Measurements from ENCODE around the gene USP40. TPM values are rescaled to one million over a fixed set of nuclear protein-coding genes. Genes with fewer than 3 reads are reported as not detected.
A peak's percentile ranks its signal among the peaks of the same experiment; 100 is the strongest.
"Not testable (repeated sequence)": the region's sequence is repeated elsewhere in the genome, so short reads cannot be mapped to it uniquely, and the experiment has no call there.

Gene USP40, protein sequence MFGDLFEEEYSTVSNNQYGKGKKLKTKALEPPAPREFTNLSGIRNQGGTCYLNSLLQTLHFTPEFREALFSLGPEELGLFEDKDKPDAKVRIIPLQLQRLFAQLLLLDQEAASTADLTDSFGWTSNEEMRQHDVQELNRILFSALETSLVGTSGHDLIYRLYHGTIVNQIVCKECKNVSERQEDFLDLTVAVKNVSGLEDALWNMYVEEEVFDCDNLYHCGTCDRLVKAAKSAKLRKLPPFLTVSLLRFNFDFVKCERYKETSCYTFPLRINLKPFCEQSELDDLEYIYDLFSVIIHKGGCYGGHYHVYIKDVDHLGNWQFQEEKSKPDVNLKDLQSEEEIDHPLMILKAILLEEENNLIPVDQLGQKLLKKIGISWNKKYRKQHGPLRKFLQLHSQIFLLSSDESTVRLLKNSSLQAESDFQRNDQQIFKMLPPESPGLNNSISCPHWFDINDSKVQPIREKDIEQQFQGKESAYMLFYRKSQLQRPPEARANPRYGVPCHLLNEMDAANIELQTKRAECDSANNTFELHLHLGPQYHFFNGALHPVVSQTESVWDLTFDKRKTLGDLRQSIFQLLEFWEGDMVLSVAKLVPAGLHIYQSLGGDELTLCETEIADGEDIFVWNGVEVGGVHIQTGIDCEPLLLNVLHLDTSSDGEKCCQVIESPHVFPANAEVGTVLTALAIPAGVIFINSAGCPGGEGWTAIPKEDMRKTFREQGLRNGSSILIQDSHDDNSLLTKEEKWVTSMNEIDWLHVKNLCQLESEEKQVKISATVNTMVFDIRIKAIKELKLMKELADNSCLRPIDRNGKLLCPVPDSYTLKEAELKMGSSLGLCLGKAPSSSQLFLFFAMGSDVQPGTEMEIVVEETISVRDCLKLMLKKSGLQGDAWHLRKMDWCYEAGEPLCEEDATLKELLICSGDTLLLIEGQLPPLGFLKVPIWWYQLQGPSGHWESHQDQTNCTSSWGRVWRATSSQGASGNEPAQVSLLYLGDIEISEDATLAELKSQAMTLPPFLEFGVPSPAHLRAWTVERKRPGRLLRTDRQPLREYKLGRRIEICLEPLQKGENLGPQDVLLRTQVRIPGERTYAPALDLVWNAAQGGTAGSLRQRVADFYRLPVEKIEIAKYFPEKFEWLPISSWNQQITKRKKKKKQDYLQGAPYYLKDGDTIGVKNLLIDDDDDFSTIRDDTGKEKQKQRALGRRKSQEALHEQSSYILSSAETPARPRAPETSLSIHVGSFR
- total RNA-seq, result 29.3 and 41.9 TPM in 2 replicates

DNA sequence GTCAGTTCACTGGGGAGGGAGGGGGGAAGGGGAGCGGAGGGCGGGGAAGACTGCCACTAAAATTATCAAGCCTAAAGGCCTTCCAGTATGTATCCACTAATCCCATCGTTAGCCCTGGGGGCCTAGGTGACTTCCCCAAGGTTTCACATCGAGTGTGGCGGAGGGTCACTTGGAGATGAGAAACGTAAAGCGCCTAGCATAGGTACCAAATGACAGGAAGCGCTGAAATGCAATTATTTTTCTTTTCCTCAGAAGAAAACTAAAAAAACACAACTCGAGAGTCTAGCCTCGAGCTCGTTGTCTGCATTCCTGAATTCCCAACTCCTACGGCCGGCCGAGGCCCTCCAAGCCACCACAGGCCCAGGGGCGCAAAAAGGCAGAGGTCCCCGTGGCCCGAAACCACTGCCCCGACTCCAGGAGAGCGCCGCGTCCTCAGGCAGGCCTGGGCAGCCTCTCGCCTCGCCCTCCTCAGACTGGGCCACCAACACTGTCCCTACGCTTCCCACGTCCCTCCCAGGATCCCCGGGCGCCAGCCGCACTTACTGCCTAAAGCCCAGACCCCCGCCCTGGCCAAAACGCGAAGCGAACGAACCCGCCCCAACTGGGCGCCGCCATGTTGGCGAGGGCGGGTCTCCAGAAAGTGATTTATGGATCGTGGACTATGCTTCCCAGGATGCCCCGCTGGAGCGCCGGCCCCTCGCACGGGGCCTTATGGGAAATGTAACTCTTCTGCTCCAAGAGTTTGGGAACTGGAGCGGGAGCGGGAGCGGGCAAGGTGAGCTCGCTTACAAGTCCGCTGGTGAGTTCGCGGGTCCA is at the start of gene USP40:
TSS of gene USP40 (minus strand) at position 642 of the 816 bp plus-strand sequence. CDS start 1,228 bp downstream, outside the sequence.
- peak; percentile 85 for DNase-seq (ENCODE audit: low read depth)

DNA sequence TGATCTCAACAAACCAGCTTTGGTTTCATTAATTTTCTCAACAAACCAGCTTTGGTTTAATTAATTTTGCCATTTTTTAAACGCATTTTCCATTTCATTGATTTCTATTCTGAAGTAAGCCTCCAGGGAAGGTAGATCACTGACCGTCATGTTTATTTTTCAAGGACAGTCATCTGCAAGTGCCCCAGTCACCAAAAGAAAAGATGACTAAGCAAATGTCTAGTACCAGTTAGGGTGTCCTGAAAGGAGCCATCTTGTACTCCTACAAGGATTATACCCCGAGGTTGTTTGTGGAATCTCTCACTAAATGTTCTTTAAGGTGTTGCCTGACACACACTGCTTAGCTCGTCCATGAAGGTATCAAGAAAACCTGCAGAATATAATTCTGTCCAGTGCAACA is 44.7 kb upstream of the USP40 start:
- no peak for DNase-seq (ENCODE audit: low read depth)

DNA sequence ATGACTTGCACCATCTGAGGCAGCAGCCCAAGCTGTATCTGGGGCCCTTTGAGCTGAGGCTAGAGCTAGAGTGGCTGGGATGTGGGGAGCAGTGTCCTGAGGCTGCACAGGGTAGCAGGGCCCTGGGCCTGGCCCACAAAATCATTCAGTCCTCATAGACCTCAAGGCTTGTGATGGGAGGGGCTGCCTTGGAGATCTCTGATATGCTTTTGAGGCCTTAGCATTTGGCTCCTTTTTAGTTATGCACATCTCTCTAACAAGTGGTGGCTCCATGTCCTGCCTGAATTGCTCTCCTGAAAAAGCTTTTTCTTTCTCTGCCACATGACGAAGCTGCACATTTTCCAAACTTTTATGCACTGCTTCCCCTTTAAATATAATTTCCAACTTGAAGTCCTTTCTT is 39.1 kb upstream of the USP40 start:
- no peak for DNase-seq (ENCODE audit: low read depth)

DNA sequence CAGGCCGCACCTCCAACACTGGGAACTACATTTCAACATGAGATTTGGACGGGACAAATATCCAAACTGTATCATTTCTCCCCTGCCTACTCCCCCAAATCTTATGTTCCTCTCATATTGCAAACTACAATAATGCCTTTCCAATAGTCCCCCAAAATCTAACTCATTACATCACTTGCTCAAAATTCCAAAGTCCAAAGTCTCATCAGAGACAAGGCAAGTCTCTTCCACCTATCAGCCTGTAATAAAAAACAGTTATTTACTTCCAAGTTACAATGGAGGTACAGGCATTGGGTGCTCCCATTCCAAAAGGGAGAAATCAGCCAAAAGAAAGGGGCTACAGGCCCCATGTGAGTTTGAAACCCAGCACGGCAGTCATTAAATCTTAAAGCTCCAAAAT is 38.2 kb upstream of the USP40 start:
- DNase-seq (ENCODE audit: low read depth), result no peak

DNA sequence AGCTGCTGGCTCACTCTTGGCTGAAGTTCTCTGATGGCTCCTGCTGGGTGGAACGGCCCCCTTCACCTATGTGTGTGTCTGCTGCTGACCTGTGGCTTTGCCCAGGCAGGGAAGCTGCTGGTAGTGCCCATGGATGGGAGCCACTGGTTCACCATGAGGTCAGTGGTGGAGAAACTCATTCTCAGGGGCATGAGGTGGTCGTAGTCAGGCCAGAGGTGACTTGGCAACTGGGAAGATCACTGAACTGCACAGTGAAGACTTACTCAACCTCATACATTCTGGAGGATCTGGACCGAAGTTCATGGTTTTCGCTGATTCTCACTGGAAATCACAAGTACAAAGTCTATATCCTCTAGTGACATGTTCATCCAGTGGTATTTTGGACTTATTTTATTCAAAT is 36.9 kb upstream of the USP40 start:
- DNase-seq (ENCODE audit: low read depth), result peak; percentile 62

DNA sequence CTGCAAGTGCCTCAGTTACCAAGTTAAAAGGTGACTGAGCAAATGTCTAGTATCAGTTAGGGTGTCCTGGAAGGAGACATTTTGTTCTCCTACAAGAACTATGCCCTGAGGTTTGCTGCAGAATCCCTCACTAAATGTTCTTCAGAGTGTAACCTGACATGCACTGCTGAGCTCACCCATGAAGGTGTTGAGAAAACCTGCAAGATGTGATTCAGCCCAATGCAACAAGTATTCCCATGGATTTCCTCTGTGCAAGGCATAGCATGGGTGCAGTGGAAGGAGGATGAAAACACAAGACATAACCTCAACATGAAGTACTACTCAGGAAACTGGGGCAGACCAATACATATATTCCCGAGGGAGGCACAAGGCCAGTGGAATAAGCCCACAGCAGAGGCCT is 35.5 kb upstream of the USP40 start:
- DNase-seq (ENCODE audit: low read depth), result peak; percentile 72

DNA sequence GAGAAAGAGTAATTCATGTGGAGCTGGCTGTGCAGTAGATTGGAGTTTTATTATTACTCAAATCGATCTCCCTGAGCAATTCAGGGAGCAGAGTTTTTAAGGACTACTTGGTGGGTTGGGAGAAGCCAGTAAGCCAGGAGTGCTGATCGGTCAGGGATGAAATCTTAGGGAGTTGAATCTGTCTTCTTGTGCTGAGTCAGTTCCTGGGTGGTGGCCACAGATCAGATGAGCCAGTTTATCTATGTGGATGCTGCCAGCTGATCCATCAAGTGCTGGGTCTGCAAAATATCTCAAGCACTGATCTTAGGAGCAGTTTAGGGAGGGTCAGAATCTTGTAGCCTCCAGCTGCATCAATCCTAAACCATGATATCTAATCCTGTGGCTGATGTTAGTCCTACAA is 33.8 kb upstream of the USP40 start:
- DNase-seq (ENCODE audit: low read depth), result peak; percentile 61

DNA sequence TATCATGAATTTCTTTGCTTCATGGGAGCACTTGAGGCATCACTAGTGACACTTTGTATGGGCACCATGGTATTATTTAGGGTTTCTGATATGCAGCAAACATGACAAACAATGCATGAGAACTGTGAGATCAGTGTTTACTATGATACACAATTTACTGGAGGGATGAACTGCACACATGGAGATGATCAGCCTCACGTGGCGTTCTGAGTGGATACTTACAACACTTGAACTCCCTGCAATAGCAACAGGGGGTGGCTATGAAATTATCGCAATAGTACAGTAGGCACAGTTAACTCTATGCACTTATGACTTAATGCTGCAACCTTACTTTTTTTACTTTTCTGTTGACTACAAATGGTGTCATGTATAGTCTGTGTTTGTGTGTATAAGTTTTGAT is 32.4 kb upstream of the USP40 start:
- DNase-seq (ENCODE audit: low read depth), result no peak

DNA sequence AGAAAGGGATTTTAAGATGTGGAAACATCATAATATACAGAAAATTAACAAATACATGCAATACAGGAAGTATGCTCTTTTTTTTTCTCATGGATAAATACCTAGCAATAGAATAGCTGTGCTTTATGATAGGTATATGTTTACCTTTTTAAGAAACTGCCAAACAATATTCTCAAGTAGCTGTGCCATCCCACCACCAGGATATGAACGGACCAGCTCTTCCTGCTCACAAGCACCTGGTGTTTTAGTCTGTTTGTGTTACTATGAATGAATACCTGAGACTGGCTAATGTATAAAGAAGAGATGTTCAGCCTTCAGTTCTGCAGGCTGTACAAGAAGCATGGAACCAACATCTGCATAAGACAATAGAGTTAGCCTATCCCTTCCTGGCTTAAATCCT is 30.9 kb upstream of the USP40 start:
- DNase-seq (ENCODE audit: low read depth), result no peak

DNA sequence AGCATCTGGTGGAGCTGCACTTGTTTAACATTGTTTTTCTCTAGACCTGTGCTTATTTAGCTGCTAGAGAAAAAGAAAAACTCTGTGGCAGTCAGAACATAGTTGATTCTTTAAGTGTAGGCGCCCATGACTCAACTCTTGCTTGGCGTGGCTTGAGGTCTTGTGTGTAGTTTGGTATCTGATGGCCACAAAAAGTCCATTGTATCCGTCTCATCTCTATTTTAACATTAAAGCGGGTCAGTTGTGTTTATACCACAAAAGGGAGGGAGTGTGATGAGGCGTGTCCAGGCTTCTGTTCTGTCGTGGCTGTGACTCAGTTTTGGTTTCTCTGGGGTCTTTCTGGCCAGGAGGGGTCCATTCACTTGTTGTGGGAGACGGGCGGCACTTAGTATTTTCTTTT is 26.6 kb upstream of the USP40 start:
- no peak for DNase-seq (ENCODE audit: low read depth)

DNA sequence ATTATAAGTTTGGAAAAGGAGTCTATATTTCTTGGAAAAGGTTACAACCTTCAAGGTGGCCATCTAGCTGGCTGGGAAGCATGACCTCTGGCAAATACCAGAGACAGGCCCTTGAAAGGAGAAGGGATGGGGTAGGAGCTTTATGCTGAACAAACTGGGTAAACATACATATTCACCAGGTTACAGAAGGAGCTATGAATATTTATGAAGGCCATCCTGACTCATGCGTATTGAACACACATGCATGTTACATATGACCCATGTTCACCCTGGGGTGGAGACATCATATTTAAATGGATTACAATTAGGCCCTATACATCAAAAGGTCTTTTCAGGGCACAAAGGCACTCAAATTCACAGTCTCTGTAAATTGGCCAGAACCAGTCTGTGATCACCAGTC is 26.1 kb upstream of the USP40 start:
- not testable (repeated sequence) for DNase-seq (ENCODE audit: low read depth)

DNA sequence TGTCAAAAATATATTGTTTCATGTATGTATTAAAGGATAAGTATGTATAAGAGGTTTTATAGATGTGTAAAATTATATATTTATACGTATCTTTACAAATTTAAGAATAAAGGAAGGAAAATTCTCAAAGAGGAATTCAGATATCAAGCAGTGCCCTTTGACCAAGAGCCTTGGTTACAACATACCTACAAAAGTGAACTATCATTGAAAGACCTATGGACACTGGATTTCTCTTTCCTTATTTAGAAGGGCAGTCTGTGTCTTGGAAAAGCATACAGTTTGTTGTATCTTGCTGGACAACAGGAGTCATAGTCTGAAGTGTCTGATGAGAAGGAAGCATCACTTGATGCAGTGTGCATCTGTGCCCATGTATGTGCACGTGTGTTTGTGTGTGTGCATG is 21.8 kb upstream of the USP40 start:
- DNase-seq (ENCODE audit: low read depth), result no peak

DNA sequence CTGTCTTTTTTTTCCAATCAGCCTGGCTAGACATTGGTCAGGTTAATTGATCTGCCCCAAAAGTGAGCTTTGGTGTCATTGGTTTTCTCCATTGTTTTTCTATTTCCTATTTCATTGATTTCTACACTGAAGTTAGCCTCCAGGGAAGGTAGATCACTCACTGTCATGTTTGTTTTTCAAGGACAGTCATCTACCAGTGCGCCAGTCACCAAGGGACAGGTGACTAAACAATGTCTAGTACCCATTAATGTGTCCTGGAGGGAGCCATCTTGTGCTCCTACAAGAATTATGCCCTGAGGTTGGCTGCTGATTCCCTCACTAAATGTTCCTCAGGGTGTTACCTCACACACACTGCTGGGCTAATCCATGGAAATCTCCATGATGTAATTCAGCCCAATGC is 17.6 kb upstream of the USP40 start:
- DNase-seq (ENCODE audit: low read depth), result no peak

DNA sequence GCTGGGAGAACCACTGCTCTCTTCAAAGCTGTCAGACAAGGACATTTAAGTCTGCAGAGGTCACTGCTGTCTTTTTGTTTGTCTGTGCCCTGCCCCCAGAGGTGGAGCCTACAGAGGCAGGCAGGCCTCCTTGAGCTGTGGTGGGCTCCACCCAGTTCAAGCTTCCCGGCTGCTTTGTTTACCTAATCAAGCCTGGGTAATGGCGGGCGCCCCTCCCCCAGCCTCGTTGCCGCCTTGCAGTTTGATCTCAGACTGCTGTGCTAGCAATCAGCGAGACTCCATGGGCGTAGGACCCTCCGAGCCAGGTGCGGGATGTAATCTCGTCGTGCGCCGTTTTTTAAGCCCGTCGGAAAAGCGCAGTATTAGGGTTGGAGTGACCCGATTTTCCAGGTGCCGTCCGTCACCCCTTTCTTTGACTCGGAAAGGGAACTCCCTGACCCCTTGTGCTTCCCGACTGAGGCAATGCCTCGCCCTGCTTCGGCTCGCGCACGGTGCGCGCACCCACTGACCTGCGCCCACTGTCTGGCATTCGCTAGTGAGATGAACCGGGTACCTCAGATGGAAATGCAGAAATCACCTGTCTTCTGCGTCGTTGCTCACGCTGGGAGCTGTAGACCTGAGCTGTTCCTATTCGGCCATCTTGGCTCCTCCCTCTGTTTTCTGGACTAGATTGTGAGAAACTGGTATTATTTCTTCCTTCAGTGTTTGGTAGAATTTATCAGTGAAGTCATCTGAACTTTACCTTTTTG is 16.8 kb upstream of the USP40 start:
- DNase-seq (ENCODE audit: low read depth), result not testable (repeated sequence)

DNA sequence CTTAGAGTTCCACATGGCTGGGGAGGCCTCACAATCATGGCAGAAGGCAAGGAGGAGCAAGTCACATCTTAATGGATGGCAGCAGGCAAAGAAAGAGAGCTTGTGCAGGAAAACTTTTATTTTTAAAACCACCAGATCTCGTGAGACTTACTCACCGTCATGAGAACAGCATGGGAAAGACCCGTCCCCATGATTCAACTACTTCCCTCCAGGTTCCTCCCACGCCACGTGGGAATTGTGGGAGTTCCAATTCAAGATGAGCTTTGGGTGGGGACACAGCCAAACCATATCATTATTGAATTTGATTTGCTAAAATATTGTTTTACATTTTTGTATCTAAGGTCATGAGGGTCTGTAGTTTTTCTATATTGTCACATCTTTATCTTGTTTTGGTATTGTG is 10.8 kb upstream of the USP40 start:
- not testable (repeated sequence) for DNase-seq (ENCODE audit: low read depth)

DNA sequence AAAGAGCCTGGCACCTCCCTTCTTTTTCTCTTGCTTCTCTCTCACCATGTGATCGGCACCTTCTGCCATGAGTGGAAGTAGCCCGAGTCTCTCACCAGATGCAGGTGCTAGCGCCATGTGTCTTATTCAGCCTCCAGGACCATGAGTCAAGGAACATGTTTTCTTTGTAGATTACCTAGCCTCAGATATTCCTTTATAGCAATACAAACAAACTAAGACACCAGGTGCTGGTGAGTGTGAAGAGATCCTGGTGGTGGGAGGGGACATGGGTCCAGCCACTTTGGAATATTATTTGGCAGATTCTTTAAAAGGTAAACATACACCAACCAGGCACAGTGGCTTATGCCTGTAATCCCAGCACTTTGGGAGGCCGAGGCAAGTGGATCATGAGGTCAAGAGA is 5.9 kb upstream of the USP40 start:
- no peak for DNase-seq (ENCODE audit: low read depth)

DNA sequence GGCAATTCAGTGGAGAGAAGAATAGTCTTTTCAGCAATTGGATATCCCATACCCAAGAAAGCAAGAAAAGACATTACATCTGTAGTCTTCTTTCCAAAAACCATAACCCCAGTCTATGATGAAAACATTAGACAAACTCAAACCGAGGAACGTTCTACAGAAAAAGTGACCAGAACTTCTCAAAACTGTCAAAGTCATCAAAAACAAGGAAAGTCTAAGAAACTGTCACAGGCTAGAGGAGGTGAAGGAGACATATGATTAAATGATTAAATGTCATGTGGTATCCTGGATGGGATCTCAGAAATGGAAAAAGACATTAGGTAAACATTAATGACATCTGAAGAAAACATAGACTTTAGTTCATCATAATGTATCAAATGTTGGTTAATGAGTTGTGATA is 4.9 kb upstream of the USP40 start:
- no peak for DNase-seq (ENCODE audit: low read depth)

DNA sequence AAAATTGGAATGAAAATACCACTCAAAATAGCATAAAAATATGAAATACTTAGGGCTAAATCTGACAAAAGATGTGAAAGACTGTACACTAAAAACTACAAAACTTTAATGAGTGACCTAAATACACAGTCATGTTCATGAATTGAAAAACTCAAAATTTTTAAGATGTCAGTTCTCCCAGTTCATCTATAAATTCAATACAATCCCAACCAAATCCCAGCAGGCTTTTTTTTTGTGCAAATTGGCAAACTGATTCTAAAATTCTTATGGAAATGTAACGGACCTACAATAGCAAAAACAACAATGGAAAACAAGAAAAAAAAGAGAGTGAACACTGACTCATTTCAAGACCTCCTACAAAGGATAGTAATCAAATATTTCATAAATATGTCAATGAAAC is 4.4 kb upstream of the USP40 start:
- DNase-seq (ENCODE audit: low read depth), result no peak

DNA sequence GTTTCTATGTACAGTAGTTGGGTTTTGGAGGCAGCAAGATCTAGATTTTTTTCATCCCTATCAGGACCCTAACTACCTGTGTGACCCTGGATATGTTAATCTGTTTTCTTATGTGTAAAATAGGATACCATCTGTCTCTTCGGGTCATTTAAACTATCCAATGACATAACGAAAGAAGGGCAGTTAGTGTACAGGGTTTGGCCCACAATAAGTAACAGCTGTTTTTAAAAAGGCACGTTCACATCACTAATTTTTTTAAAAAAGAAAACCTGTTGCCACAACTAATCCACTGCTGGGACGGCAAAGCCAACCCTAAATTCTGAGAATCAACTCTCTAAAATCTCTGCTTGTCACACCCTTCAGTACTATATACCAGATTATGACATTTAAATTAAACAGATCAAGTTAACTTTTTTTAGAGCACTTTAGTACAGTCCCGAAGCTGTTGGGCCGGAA is 869 bp downstream of the USP40 start:
- DNase-seq (ENCODE audit: low read depth), result no peak

DNA sequence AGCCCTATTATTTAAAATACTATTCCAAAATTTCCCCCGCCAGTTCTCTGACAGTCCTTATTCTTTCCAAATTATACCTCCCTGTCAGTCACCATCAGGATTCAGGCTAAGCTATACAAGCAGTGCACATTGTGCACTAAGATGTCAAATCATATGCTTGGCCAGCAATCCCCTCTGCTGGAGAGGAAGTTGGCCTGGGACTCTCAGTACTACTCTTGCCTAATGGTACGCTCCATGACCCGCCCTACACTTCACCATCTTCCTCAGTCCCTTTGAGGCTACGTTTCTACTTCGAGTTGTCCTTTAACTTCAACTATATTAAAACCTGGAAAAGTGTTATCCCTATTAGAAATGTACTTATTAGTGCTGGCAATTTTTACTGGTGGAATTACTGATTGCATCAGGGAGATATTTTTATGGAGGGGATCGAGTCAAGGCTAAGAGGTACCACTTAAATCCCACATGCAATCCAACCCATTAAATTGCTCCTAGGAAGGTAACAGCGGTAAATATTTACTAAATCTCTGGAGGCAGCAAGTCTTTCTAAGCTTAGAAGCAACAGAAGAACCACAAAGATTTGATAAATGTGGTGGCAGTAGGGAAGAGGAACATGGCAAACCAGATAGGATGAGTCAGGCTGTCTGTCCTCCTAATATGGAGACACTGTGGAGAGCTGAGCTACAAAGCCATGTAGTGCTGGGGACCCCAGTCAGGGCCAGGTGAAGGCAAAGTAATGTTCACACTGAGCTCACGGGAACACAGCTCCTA is 2.7 kb downstream of the USP40 start:
- DNase-seq (ENCODE audit: low read depth), result peak; percentile 29

Data from renal cortical epithelial cell (primary cell).